Stimulated activated CD8-positive, alpha-beta memory T cell treated with anti-CD3 and anti-CD28 coated beads, Interleukin-15, amount 100 ng/mL, for 1 hour (primary cell): ENCODE data around the gene SLC35F6.
"Not testable (repeated sequence)": the region's sequence is repeated elsewhere in the genome, so short reads cannot be mapped to it uniquely, and the experiment has no call there.

Experiments
- DNase-seq: peaks from one replicate; pipeline ENCODE4 v3.0.0-alpha.2; 2020; ENCODE audit warnings: low read depth

Gene SLC35F6

DNA sequence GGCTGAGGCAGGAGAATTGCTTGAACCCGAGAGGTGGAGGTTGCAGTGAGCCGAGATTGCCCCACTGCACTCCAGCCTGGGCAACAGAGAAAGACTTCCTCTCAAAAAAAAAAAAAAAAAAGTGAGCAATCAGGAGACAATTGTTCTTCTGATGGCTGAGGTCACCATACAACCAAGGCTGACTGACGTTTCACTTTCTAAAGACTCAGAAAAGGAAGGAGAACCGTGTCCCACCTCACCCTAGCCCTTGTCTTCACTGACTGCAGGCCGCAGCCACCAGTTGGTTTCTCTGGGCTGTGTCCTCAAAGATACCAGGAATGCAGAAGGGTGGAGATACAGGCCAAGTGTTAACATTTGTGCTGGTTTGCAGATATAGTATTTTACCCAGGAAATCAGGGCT, 7.7 kb upstream of the SLC35F6 start:
- DNase-seq = no peak

DNA sequence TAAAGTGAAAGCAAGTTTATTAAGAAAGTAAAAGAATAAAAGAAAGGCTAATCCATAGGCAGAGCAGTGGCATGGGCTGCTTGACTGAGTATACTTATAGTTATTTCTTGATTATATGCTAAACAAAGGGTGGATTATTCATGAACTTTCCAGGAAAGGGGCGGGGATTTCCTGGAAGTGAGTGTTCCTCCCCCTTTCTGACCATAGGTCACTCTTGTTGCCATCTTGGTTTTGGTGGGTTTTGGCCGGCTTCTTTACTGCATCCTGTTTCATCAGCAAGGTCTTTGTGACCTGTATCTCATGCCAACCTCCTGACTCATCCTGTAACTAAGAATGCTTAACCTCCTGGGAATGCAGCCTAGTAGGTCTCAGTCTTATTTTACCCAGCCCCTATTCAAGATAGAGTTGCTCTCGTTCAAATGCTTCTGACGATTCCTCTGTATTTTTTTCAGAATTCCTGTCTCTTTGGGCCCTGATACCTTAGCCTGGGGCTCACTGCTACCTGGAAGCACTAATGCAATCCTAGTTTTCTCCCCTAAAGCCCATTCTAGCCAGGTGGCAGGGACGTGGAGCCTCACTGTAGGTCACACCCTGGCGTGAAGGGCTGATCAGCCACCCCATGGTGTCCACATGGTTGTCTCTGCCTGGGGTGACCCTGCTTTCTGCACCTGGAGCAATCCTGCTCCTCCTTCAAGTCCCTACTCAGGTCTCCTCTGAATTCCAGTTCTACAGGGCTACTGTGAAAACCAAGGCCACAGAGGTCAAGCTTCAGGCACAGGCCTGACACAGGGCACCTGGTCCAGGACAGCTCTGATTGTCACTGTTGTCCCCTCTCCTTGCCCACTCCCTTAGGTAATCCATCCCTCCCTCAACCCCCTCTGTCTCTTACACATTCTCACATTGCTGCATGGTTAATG, 6.0 kb upstream of the SLC35F6 start:
- no peak for DNase-seq

DNA sequence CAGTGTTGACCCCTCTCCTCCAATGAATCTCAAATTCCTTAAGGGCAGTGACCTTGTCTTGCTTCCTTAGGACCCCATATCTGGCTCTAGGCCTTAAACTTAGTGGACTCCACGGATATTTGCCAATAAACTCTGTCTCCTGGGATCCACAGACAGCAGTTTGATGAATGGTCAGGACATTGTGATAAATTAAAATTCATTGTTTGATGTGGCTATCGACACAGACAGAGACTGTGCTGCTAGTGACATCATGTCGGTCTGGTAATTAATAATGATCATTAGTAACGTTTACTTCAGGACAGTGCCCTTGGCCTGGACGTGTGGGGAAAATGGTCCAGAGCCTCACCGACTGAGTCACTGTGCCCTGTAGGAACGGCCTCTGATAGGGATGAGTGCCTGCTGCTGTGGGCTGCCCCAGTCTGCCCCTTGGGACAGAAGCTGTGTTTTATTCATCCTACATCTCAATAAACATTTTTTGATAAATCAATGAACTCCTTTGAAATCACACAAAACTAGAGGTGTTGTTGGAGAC, 5.2 kb upstream of the SLC35F6 start:
- DNase-seq = no peak

DNA sequence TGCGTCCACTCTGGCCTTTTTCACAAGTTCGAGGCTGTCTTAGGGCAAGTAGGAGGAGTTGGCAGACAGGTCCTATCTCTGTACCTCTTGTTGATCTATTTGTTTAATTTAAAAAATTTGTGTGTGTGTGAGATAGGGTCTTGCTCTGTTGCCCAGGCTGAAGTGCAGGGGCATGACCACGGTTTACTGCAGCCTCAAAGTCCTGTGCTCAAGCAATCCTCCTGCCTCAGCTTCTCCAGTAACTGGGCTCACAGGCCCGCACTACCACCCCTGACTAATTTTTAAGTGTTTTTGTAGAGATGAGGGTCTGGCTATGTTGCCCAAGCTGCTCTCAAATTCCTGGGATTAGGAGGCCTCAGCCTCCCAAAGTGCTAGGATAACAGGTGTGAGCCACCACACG, 4.2 kb upstream of the SLC35F6 start:
- DNase-seq = no peak

DNA sequence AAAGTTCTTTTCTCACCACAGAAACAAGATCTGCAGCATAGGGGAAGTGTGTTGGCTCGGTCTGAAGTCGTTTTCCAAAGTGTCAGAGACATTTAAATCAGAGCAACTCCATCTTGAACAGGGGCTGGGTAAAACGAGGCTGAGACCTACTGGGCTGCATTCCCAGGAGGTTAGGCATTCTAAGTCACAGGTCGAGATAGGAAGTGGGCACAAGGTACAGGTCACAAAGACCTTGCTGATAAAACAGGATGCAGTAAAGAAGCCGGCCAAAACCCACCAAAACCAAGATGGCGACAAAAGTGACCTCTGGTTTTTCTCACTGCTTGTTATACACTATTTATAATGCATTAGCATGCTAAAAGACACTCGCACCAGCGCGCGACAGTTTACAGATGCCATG, 3.1 kb upstream of the SLC35F6 start:
- DNase-seq = not testable (repeated sequence)

DNA sequence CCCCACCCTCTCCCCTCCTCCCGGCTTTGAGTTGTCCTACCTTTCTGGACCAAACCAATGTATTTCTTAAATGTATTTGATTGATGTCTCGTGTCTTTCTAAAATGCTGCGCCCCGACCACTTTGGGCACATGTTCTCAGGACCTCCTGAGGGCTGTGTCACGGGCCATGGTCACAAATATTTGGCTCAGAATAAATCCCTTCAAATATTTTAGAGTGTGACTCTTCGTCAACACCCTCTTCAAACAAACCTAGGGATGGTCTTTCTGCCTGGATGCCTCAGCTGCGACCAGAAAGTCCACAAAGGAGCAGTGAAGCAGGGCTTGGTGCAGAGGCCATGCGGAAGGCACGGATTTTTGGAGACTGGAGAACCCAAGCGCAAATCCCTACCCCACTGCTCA, 1.1 kb upstream of the SLC35F6 start:
- DNase-seq = no peak

DNA sequence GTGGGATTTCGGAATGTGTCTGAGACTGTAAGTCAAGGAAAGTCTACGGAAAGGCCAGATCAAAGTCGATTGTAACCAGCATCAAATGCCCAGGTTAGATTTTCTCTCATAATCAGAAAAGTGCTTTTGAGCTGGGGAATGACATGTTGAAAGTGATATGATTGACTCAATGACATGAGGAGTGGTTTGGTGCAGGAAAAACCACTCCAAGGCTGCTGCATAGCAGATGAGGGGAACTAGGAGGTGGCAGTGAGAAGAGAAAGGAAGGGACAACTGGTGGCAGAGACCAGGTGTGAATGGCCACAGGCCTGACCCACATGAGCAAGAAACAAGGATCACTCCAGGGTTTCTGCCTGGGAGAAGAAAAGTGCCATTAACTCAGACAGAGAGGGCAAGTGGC, 822 bp downstream of the SLC35F6 start:
- no peak for DNase-seq

DNA sequence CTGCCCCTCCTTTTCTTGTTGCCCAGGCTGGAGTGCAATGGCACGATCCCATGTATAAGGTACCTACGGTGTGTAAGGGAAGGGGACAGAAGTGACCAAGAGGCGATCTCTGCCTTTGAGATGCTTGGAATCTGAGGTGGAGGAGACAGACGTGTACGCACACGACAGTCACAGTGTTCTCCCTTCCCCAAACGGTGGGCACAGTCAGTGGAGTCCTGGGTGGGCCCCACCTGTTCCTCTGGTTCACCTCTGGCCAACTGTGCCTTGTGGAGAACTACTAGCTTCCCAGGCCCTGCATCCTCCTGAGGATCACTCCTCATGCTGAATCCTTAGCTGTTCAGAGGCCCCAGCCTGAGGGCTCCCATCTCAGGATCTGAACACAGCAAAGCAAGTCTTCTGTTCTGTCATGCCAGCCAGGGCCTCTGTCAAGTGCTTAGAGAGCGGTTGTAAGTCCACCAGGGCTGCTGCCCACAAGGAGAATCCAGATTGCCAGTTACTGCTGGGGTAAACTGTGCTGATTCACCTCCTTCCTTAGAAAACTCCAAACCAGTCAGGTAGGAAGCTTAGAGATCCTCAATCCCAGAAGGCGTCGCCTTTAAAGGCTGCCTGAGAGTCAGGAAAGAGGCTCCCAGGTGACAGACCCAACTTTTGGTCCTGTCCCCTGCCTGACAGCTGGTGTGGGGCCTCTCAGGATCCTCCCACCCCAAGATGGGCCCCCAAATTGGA, 1.6 kb downstream of the SLC35F6 start:
- no peak for DNase-seq

DNA sequence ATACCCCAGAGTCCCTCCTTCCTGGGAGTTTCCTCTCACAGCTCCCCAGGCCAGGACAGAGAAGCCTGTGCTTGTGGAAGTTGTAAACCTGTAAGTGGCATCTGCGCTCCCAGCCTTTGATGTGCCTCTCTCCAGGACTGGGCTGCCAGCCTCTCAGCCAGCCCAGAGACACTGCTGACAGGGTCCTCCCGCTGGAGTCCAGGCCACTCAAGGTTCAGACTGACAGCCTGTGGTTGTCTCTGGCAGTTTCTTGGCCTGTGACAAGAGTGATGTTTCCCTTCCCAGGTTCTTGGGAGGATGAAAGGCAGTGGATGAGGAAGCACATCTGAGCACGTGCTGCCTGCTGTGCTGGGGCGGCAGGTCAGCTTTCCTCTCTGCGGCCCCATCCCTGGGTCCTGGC, 3.0 kb downstream of the SLC35F6 start:
- DNase-seq = no peak

DNA sequence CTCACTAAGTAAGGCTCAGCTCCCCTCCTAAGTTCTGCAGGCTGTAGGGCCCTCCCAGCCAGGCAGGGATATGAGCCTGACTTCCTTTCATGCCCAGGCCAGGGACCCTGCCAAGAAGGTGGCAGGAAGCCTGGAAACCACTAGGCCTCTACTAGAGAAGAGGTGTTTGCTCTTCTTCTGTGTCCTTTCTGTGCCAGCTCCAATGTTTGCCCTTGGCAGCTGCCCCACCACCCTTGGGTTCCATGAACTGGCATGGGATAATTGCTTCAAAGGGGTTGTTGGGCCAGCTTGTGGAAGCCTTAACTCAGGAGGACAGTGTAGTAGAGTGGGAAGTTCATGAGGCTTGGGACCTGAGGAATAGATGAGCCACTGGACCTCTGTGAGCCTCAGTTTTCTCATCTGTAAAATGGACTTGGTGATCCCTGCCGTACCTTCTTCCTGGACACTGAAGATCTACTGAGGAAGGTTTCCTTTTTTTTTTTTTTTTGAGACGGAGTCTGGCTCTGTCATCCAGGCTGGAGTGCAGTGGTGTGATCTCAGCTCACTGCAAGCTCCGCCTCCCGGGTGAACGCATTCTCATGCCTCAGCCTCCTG, 3.9 kb downstream of the SLC35F6 start:
- no peak for DNase-seq

DNA sequence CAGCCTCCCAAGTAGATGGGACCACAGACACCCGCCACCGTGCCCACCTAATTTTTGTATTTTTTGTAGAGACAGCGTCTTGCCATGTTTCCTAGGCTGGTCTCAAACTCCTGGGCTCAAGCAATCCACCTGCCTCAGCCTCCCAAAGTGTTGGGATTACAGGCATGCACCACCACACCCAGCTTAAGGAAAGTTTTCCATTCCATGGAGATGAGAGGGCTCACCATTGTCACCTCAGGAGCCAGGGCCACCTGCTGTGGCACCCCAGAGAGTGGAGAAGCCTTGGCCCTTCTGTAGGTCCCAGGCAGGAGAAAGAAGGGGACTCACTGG, 4.6 kb downstream of the SLC35F6 start:
- DNase-seq = no peak

DNA sequence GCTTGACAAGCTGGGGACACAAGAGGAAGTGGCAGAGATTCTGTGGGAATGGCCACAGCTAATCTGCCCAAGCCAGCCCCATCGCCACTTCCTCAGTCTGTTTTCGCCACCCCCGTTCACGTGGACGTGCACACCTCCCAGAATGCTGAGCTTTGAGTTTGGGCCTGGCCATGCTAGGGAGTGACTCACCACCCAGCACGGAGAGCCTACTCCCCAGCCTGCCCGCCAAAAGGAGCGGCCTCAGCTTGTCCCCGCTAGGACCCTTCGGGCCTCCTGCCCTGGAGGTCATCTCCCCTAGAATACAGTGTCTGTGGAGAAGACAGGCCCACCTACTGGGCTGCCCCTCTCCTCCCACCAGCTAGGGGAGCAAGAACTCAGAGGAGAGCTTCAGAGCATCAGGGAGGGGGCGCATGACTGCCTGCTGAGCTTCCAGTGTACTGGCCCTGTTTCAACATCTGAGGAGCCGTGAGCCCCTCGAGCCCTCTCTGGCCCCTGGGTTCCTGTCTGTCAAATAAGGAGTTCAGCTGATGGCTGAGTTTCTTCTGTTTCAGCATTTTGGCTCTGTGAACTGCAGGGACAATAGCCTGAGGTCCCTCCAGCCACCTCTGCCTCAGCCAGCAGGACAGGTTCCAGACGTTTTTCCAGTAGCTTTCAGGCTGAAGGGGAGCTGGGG, 5.1 kb downstream of the SLC35F6 start:
- no peak for DNase-seq

DNA sequence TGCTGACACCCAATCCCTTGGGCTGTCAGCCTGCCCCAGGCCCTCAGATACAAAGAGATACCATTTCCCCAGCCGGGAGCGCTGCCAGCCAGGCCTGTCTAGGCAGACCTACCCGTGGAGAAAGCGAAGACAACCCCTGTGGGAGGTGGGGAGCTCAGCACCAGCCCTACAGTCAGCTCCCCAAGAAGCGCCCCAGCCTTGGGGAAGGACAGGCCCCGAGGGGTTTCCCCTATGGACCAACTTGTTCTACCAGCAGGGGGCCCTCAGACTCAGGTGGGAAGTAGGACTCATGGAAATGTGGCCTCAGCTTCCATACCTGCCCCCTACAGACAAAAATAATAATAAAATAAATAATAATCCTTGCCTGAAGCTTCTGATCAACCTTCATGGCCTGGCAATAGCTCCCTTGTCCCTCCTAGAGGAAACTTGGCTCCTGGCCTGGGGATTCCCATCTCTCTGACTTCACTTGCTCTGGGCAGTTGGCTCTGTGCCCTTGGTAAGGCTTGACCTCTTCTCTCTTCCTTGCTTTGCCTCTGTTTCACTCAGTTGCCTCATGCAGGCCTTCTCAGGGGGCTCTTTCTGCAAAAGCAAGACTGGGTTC, 7.0 kb downstream of the SLC35F6 start:
- DNase-seq = no peak

DNA sequence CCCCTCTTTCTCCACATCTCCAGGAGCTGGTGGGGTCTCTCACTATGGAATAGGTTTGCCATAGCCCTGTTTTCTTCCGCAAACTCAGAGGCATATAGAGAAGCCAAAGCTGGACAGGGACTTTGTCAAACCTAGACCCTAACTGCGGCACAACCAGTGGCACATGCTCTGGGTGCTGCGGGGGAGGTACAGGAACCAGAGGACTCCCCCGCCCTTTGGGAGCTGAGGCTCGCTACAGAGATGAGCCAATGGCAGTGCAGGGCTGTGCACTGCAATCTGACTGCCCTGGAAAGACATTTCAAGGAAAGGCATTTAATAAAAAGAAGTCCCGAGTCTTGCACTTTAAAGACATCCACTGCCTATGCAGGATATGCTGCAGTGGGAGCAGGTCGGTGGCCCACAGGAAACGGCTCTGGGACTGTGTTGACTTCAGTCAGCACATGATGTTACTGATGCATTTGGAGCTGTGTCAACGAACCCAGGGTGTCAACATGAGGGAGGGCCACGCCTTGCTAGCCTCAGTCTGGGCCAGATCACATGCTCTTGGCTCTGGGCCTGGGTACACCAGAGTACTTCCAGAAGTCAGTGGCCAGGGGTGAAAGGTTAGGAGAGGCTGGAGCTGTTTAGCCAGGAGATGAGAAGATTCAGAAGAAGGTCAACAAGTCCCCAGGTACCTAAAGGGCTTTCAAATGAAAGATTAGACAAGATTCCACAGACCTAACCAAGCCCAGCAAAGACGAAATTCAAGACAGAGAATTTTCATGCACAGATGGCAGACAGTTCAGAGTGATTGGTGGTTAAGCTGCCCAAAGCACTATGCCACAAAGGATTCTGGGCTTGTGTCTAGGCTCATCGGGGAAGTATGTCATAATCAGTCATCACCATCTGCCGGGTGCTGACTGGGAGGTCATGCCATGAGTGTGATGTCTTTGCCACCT, 8.2 kb downstream of the SLC35F6 start:
- DNase-seq = no peak

DNA sequence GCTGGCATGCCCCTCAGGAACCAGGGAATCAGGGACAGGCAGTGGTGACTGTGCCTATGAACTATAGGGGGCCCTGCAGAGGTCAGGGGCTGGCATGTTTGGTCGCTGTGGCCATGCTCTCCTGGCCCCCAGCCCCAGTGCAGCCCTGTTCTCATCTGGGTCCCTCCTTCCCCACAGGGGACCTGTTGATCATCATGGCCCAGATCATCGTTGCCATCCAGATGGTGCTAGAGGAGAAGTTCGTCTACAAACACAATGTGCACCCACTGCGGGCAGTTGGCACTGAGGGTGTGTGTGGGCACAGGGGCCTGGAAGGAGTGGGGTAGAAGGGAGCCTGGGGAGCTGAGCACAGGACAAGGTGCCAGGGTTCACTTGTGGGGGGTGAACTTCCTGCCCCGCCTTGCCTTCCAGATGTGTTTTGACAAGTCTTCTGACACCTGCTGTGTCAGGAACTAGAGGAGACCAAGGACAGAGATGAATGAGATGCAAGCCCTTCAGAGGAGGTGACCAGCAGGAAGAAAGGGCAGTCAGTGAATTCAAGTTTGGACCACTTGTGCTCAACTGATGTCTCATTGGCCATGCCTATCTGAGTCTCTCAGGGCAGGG, 12.2 kb downstream of the SLC35F6 start:
- no peak for DNase-seq

DNA sequence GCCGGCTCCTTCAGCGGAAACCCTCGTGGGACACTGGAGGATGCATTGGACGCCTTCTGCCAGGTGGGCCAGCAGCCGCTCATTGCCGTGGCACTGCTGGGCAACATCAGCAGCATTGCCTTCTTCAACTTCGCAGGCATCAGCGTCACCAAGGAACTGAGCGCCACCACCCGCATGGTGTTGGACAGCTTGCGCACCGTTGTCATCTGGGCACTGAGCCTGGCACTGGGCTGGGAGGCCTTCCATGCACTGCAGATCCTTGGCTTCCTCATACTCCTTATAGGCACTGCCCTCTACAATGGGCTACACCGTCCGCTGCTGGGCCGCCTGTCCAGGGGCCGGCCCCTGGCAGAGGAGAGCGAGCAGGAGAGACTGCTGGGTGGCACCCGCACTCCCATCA, 14.0 kb downstream of the SLC35F6 start:
- no peak for DNase-seq

DNA sequence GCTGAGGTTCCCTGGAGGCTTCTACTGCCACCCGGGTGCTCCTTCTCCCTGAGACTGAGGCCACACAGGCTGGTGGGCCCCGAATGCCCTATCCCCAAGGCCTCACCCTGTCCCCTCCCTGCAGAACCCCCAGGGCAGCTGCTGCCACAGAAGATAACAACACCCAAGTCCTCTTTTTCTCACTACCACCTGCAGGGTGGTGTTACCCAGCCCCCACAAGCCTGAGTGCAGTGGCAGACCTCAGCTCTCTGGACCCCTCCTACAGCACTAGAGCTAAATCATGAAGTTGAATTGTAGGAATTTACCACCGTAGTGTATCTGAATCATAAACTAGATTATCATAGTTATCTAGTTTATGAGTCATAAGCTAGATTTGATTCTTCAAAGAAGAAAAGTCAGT, 14.4 kb downstream of the SLC35F6 start:
- no peak for DNase-seq

DNA sequence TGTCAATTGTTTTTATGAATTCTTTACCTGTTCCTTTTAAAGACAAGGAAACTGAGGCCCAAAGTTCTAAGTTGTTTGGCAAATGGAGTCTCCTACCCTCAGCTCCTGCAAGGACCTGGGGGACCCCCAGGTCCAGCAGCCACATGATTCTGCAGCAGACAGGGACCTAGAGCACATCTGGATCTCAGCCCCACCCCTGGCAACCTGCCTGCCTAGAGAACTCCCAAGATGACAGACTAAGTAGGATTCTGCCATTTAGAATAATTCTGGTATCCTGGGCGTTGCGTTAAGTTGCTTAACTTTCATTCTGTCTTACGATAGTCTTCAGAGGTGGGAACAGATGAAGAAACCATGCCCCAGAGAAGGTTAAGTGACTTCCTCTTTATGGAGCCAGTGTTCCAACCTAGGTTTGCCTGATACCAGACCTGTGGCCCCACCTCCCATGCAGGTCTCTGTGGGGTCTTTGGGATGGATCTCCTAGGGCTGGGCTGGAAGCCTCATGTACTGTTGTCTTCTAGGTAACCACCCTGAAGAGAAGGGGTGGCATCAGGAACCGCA, 16.2 kb downstream of the SLC35F6 start:
- no peak for DNase-seq

DNA sequence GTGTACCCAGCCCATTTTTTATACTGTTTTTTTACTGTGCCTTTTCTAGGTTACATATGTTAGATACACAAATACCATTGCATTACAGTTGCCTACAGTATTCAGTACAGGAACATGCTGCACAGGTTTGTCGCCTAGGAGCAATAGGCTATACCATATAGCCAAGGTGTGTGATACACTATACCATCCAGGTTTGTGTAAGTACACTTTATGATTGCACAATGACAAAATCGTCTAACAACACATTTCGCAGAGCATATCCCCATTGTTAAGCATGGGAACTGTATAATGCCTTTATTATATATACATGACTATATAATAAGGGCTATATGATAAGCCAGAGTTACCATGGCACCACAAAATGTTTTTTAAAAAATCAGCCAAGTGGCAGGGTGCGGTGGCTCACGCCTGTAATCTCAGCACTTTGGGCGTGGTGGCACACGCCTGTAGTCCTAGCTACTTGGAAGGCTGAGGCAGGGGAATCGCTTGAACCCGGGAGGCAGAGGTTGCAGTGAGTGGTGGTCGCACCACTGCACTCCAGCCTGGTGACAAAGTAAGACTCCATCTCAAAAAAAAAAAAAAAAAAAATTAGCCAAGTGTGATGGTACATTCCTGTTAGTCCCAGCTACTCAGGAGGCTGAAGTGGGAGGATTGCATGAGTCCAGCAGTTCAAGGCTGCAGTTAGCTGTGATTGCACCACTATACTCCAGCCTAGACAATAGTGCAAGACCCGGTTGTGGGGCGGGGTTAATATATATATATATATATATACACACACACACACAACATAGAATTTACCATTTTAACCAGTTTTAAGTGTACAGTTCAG, 19.0 kb downstream of the SLC35F6 start:
- no peak for DNase-seq
